H9 (cell line): ENCODE measurements around the gene GNL3. TPM values are rescaled to one million over a fixed set of nuclear protein-coding genes. Genes with fewer than 3 reads are reported as not detected.
"Not testable (repeated sequence)": the region's sequence is repeated elsewhere in the genome, so short reads cannot be mapped to it uniquely, and the experiment has no call there.

Experiments used
- DNase-seq: peaks from one replicate; pipeline ENCODE4 v3.0.0-alpha.2; 2017
- H2AFZ ChIP-seq: one replicate; pipeline ENCODE4 v1.6.1; 2013; ENCODE audit warnings: mild to moderate bottlenecking, low read length, control low read depth, moderate library complexity
- H2AK5ac ChIP-seq: 2 replicates; pipeline ENCODE4 v1.6.1; 2013; ENCODE audit warnings: low read length, control low read depth, mixed read lengths; ENCODE audit not compliant: insufficient read length
- H2BK120ac ChIP-seq: one replicate; pipeline ENCODE4 v1.6.1; 2013; ENCODE audit warnings: low read depth, mild to moderate bottlenecking, low read length, control low read depth, inconsistent platforms; ENCODE audit not compliant: poor library complexity, severe bottlenecking
- H2BK12ac ChIP-seq: 2 replicates; pipeline ENCODE4 v1.6.1; 2013; ENCODE audit warnings: low read length, control low read depth, mixed read lengths, low read depth; ENCODE audit not compliant: insufficient read length
- H2BK15ac ChIP-seq: 2 replicates; pipeline ENCODE4 v1.6.1; 2013; ENCODE audit warnings: low read depth, low read length, control low read depth
- H2BK20ac ChIP-seq: one replicate; pipeline ENCODE4 v1.6.1; 2013; ENCODE audit warnings: low read depth, mild to moderate bottlenecking, low read length, control low read depth, inconsistent platforms; ENCODE audit not compliant: poor library complexity, severe bottlenecking
- H2BK5ac ChIP-seq: 2 replicates; pipeline ENCODE4 v1.6.1; 2013; ENCODE audit warnings: low read length, control low read depth, mixed read lengths; ENCODE audit not compliant: insufficient read length
- H3K14ac ChIP-seq: 2 replicates; pipeline ENCODE4 v1.6.1; 2013; ENCODE audit warnings: low read length, control low read depth; ENCODE audit not compliant: insufficient read depth
- H3K18ac ChIP-seq: 2 replicates; pipeline ENCODE4 v1.6.1; 2013; ENCODE audit warnings: low read depth, mild to moderate bottlenecking, mixed read lengths, low read length, control low read depth; ENCODE audit not compliant: insufficient read length
- H3K23ac ChIP-seq: 2 replicates; pipeline ENCODE4 v1.6.1; 2013; ENCODE audit warnings: low read length, control low read depth, mixed read lengths, low read depth; ENCODE audit not compliant: insufficient read length
- H3K23me2 ChIP-seq: 2 replicates; pipeline ENCODE4 v1.6.1; 2013; ENCODE audit warnings: low read depth, mild to moderate bottlenecking, mixed read lengths, low read length, control low read depth; ENCODE audit not compliant: insufficient read length, poor library complexity, severe bottlenecking
- H3K27ac ChIP-seq: 2 replicates; pipeline ENCODE4 v1.5.1; 2013; ENCODE audit warnings: low read length, control low read depth, mixed read lengths, low read depth; ENCODE audit not compliant: insufficient read length
- H3K27me3 ChIP-seq: 2 replicates; pipeline ENCODE4 v1.6.1; 2013; ENCODE audit warnings: low read length, control low read depth, inconsistent platforms; ENCODE audit not compliant: insufficient read depth
- H3K4ac ChIP-seq: 2 replicates; pipeline ENCODE4 v1.6.1; 2013; ENCODE audit warnings: low read depth, mild to moderate bottlenecking, control low read depth, inconsistent platforms, low read length, moderate library complexity
- H3K4me1 ChIP-seq: 2 replicates; pipeline ENCODE4 v1.6.1; 2013; ENCODE audit warnings: low read length, control low read depth, inconsistent platforms; ENCODE audit not compliant: insufficient read depth
- H3K4me2 ChIP-seq: 2 replicates; pipeline ENCODE4 v1.6.1; 2013; ENCODE audit warnings: low read length, control low read depth, mixed read lengths; ENCODE audit not compliant: insufficient read length, insufficient read depth
- H3K56ac ChIP-seq: 2 replicates; pipeline ENCODE4 v1.6.1; 2013; ENCODE audit warnings: low read depth, mild to moderate bottlenecking, mixed read lengths, low read length, control low read depth; ENCODE audit not compliant: insufficient read length
- H3K79me1 ChIP-seq: 2 replicates; pipeline ENCODE4 v1.6.1; 2013; ENCODE audit warnings: low read depth, mild to moderate bottlenecking, moderate library complexity, low read length, control low read depth, inconsistent platforms; ENCODE audit not compliant: insufficient read depth, poor library complexity, severe bottlenecking
- H3K79me2 ChIP-seq: 2 replicates; pipeline ENCODE4 v1.6.1; 2013; ENCODE audit warnings: low read length, control low read depth, inconsistent platforms; ENCODE audit not compliant: insufficient read depth
- H3K9ac ChIP-seq: 2 replicates; pipeline ENCODE4 v1.6.1; 2013; ENCODE audit warnings: low read length, control low read depth, mixed read lengths; ENCODE audit not compliant: insufficient read length; ENCODE audit errors: extremely low read depth
- H3K9me3 ChIP-seq: one replicate; pipeline ENCODE4 v1.6.1; 2013; ENCODE audit warnings: low read depth, low read length, inconsistent platforms; ENCODE audit not compliant: control insufficient read depth
- H3T11ph ChIP-seq: one replicate; pipeline ENCODE4 v1.6.1; 2013; ENCODE audit warnings: mild to moderate bottlenecking, low read length, control low read depth, inconsistent platforms
- H4K20me1 ChIP-seq: one replicate; pipeline ENCODE4 v1.6.1; 2013; ENCODE audit not compliant: control insufficient read depth, insufficient read length, insufficient read depth
- H4K5ac ChIP-seq: 2 replicates; pipeline ENCODE4 v1.6.1; 2013; ENCODE audit warnings: low read depth, mild to moderate bottlenecking, mixed read lengths, low read length, control low read depth; ENCODE audit not compliant: insufficient read length
- H4K8ac ChIP-seq: replicated peaks from 2 replicates; pipeline ENCODE4 v1.6.1; 2013; ENCODE audit warnings: low read length, control low read depth, mixed read lengths, low read depth; ENCODE audit not compliant: insufficient read length
- H4K91ac ChIP-seq: 2 replicates; pipeline ENCODE4 v1.6.1; 2013; ENCODE audit warnings: low read depth, mild to moderate bottlenecking, moderate library complexity, mixed read lengths, low read length, control low read depth; ENCODE audit not compliant: insufficient read length
- H3K27ac Mint-ChIP-seq, 3 experiments: 2 replicates in 2 of 3; 3 replicates in 1 of 3; pipeline ENCODE4 v1.8.0; 2020 to 2021; ENCODE audit warnings: mixed read lengths in 3 of 3, mild to moderate bottlenecking in 1 of 3, moderate library complexity in 1 of 3
- H3K27me3 Mint-ChIP-seq: 2 replicates; pipeline ENCODE4 v1.8.0; 2021; ENCODE audit warnings: low read depth, mild to moderate bottlenecking, moderate library complexity, mixed read lengths
- H3K36me3 Mint-ChIP-seq, 3 experiments: 2 replicates in 2 of 3; 3 replicates in 1 of 3; pipeline ENCODE4 v1.8.0; 2020 to 2021; ENCODE audit warnings: low read depth in 3 of 3, mixed read lengths in 3 of 3; ENCODE audit not compliant: insufficient read depth in 1 of 3
- H3K4me1 Mint-ChIP-seq, 2 experiments: 2 replicates each; pipeline ENCODE4 v1.8.0; 2020; ENCODE audit warnings: mixed read lengths in 2 of 2
- H3K4me3 Mint-ChIP-seq, 2 experiments: 2 replicates in 1 of 2; 3 replicates in 1 of 2; pipeline ENCODE4 v1.8.0; 2020 to 2021; ENCODE audit warnings: mild to moderate bottlenecking in 2 of 2, mixed read lengths in 2 of 2, moderate library complexity in 1 of 2
- H3K9me3 Mint-ChIP-seq, 2 experiments: 2 replicates in 1 of 2; 3 replicates in 1 of 2; pipeline ENCODE4 v1.8.0; 2020; ENCODE audit warnings: mild to moderate bottlenecking in 2 of 2, mixed read lengths in 2 of 2, moderate library complexity in 1 of 2
- CTCF ChIP-seq: fragments of 200-600 bp; sonication (generic); conservative IDR thresholded peaks from 3 replicates; pipeline ENCODE4 v1.8.0; 2021; ENCODE audit warnings: antibody characterized with exemption, mild to moderate bottlenecking
- WGBS: extraction: QIAGEN DNeasy Blood & Tissue Kit; methylation state at CpG from one replicate; pipeline ENCODE4 v1.1.7; 2013; ENCODE audit warnings: missing lambda C conversion rate, low lambda C conversion rate, mixed read lengths; ENCODE audit not compliant: insufficient read length; ENCODE audit errors: extremely low coverage; 5-methylcytosine and 5-hydroxymethylcytosine counted together
- total RNA-seq: library from RNA; stranded (reverse); gene quantifications from 2 replicates; pipeline ENCODE4 v1.2.1, GENCODE V29; 2021

The GNL3 gene
- total RNA-seq, 1 experiment from 2014 or later: 250 TPM

DNA sequence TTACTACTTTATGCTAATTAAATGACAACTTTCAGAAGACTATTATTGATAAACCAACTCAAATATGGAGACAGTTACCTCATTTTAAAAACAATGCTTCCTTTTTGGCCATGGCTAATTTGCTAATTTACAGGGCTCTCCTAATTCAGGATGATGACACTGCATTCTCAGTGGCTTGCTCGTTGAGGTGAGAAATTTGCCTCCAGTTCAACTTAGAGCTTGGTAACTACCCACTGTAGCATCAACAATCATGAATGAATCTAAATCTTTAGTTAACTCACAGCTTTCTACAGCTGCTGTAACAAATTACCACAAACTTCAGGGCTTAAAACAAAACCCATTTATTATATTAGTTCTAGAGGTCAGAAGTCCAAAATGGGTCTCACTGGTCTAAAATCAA lies 14.2 kb upstream of the GNL3 start:
- H2AK5ac ChIP-seq: no peak overlapping the region
- no peak overlapping the region for H2AFZ ChIP-seq
- H3T11ph ChIP-seq: no peak overlapping the region
- no peak overlapping the region for H3K18ac ChIP-seq
- no peak overlapping the region for H3K4me2 ChIP-seq
- no peak overlapping the region for H4K91ac ChIP-seq
- 0 out of 7 replicates have a peak overlapping the region, but pooled peaks of 1 of the 3 experiments have one; percentile 16 for H3K27ac Mint-ChIP-seq
- peaks cover 0 to 4% of the 10 kb centered on the region in 2 experiments; a peak in 2 of 4 replicates for H3K4me1 Mint-ChIP-seq
- no peaks in the 10 kb centered on the region for H3K4me1 ChIP-seq
- no peak overlapping the region for H3K9ac ChIP-seq
- H3K9me3 Mint-ChIP-seq: no peaks in the 10 kb centered on the region
- no peak for DNase-seq
- no peak overlapping the region for H2BK20ac ChIP-seq
- no peaks in the 10 kb centered on the region for H3K27me3 Mint-ChIP-seq
- no peak overlapping the region for H2BK5ac ChIP-seq
- H3K79me2 ChIP-seq: no peaks in the 10 kb centered on the region
- no peaks in the 10 kb centered on the region for H4K20me1 ChIP-seq
- no peak overlapping the region for H2BK120ac ChIP-seq
- H4K5ac ChIP-seq: no peak overlapping the region
- no peaks in the 10 kb centered on the region for H3K27me3 ChIP-seq
- H2BK12ac ChIP-seq: no peak overlapping the region
- TF ChIP-seq CTCF: no peak
- no peak overlapping the region for H4K8ac ChIP-seq
- H3K79me1 ChIP-seq: peaks cover 3% of the 10 kb centered on the region
- WGBS: no CpG with 5 or more reads among the region's 1 CpG
- no peaks in the 10 kb centered on the region for H3K23me2 ChIP-seq
- peaks cover 15 to 55% (median 42%) of the 10 kb centered on the region in 3 experiments; a peak in 6 of 7 replicates for H3K36me3 Mint-ChIP-seq
- H3K4me3 Mint-ChIP-seq: no peak overlapping the region
- H2BK15ac ChIP-seq: no peak overlapping the region
- no peak overlapping the region for H3K23ac ChIP-seq
- H3K9me3 ChIP-seq: no peaks in the 10 kb centered on the region
- no peak overlapping the region for H3K56ac ChIP-seq
- H3K27ac ChIP-seq: no peak overlapping the region
- H3K14ac ChIP-seq: no peak overlapping the region
- no peak overlapping the region for H3K4ac ChIP-seq

GRCh38 chr3:52676201-52676600 lies 9.6 kb upstream of the GNL3 start:
- not testable (repeated sequence) for H2BK120ac ChIP-seq, DNase-seq, H3K4me1 Mint-ChIP-seq, H3K9me3 ChIP-seq, H2AK5ac ChIP-seq, H3K4me2 ChIP-seq, H2AFZ ChIP-seq, H3K27me3 ChIP-seq, H3K4me3 Mint-ChIP-seq, H4K8ac ChIP-seq, H2BK12ac ChIP-seq, H3K23ac ChIP-seq, H2BK15ac ChIP-seq, H3K79me2 ChIP-seq, H3K27ac ChIP-seq, H3K9ac ChIP-seq, H3K56ac ChIP-seq, H3K4ac ChIP-seq, H3K27me3 Mint-ChIP-seq, H4K91ac ChIP-seq, H3K9me3 Mint-ChIP-seq, H4K5ac ChIP-seq, H2BK5ac ChIP-seq, H3K79me1 ChIP-seq, H3K14ac ChIP-seq, H2BK20ac ChIP-seq, H4K20me1 ChIP-seq, H3T11ph ChIP-seq, H3K18ac ChIP-seq, H3K23me2 ChIP-seq, H3K4me1 ChIP-seq
- H3K36me3 Mint-ChIP-seq: peaks cover 32 to 70% (median 60%) of the 10 kb centered on the region in 3 experiments; a peak in 6 of 7 replicates
- 0 out of 7 replicates have a peak overlapping the region, but pooled peaks of 1 of the 3 experiments have one; percentile 2 for H3K27ac Mint-ChIP-seq
- no CpG with 5 or more reads among the region's 3 CpGs for WGBS
